Measurements from ENCODE around the gene IL21R.

IL21R gene

DNA sequence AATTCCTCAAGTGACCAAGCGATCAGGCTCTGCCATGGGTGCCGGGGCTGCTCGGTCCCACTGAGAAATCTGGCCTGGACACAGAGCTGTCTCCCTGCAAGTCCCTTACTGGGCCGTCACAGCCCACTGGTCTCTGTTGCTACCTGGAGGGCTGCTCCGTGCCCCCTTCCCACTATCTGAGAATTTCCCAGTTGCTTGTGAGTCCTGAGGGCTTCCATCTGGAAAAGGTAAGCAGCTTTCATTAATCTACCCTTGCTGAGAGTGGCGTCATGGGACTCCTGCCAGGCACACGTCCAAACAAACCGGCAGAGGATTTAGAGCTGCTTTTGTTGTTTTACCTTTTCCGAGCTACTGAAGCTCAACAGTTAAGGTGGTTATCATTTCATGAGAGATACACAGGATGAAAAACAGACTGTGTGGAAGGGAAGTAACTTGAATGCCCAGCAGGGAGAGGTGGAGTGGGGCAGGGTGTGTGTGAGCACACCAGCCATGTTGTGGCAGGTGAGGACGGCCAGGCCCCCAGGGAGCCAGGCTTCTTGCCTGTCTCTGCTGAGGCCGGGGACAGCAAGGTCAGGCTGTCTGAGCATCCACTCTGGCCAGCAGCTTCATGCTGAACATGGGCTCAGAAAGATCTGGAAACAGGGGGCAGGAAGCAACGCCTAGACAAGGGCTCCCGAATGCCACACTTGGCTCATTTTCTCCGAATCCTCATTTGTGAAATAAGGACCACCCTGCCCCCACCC is 97.1 kb downstream of the IL21R start:
- no peak for DNase-seq

DNA sequence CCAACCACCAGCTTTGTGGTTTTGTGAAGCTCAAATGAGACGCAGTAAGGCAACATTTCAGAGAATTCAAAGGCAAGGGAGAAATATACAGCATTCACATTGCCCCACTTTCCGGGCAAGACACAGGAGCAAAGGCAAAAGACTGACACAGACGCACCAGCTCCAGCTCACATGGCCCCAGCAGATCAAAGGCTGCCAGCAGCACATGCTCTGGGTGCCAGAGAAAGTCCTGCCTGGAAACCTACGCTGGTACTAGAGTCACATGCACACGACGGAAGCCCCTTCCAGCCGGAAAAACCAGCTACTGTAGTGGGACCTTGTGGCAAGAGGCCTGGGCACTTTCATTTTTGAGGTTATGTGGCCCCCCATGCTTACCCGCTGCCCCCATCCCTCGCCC is 97.7 kb downstream of the IL21R start:
- DNase-seq, result no peak

DNA sequence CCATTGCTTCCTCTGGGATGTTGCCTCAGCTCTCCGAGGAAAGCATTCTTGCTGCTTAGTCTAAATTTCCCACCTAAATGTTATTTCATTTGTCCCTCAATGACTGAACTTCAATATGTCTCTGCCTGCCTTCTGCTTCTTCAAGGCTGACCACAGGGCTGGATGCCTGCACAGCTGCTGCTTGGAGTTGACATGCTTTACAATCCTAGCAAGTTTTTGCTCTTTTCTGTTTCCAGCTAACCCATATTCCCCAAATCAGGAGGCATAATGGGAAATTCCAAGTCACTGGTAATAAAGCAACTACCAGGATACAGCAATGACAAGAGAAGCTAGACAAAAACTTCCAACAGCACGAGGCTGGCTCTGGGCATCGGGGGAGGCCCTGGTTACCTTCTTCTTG is 98.8 kb downstream of the IL21R start:
- no peak for DNase-seq
